A673 (cell line): Measurements from ENCODE around the gene SPINK4. TPM values are rescaled to one million over a fixed set of nuclear protein-coding genes. Genes with fewer than 3 reads are reported as not detected.

Experiments used
- BruUV-seq: library from RNA; stranded (reverse); fragments of 400-500 nt; replicated peaks from 2 replicates; lab custom pipeline; 2021; lab: Mats Ljungman, UMichigan
- CTCF ChIA-PET: fragments of 300-600 bp; sonication (Branson Sonifier 250); formaldehyde crosslinking; loops from one replicate; lab custom pipeline; 2022; ENCODE audit warnings: antibody characterized with exemption; lab: Charles Lee
- POLR2A ChIA-PET: fragments of 300-600 bp; sonication (Branson Sonifier 250); formaldehyde crosslinking; loops from one replicate; lab custom pipeline; 2022; ENCODE audit warnings: antibody characterized with exemption; ENCODE audit not compliant: low non-redundant PET; lab: Charles Lee
- DNase-seq: peaks from one replicate; pipeline ENCODE4 v3.0.0-alpha.2; 2015; ENCODE audit warnings: low spot score
- H3K27ac ChIP-seq: fragments of 200-600 bp; sonication (generic); 2 replicates; pipeline ENCODE4 v1.5.1; 2016; ENCODE audit warnings: mixed run types, low read depth, mild to moderate bottlenecking, mixed read lengths, antibody characterized with exemption, low read length; ENCODE audit not compliant: poor library complexity, severe bottlenecking
- H3K27me3 ChIP-seq: fragments of 200-600 bp; sonication (generic); replicated peaks from 2 replicates; pipeline ENCODE4 v1.6.1; 2017; ENCODE audit warnings: mixed run types, low read depth, mild to moderate bottlenecking, mixed read lengths, antibody characterized with exemption, low read length; ENCODE audit not compliant: insufficient read depth, poor library complexity
- H3K36me3 ChIP-seq: fragments of 200-600 bp; sonication (generic); 2 replicates; pipeline ENCODE4 v1.6.1; 2016; ENCODE audit warnings: mixed run types, mild to moderate bottlenecking, mixed read lengths, antibody characterized with exemption, low read length; ENCODE audit not compliant: insufficient read depth, poor library complexity, severe bottlenecking
- H3K4me1 ChIP-seq: fragments of 200-600 bp; sonication (generic); 2 replicates; pipeline ENCODE4 v1.6.1; 2017; ENCODE audit warnings: mixed run types, mild to moderate bottlenecking, mixed read lengths, antibody characterized with exemption, low read length; ENCODE audit not compliant: insufficient read depth, poor library complexity, severe bottlenecking
- H3K4me3 ChIP-seq: fragments of 200-600 bp; sonication (generic); 2 replicates; pipeline ENCODE4 v1.5.1; 2016; ENCODE audit warnings: low read depth, mixed run types, mild to moderate bottlenecking, mixed read lengths, low read length; ENCODE audit not compliant: poor library complexity, severe bottlenecking
- H3K9me3 ChIP-seq: fragments of 200-600 bp; sonication (generic); 2 replicates; pipeline ENCODE4 v1.6.1; 2016; ENCODE audit warnings: mixed run types, low read depth, mild to moderate bottlenecking, mixed read lengths, antibody characterized with exemption, low read length; ENCODE audit not compliant: poor library complexity, severe bottlenecking
- CTCF ChIP-seq: fragments of 300-800, 200-600 bp; sonication (generic); conservative IDR thresholded peaks from 2 replicates; pipeline ENCODE4 v1.5.1; 2017; ENCODE audit warnings: low read depth, mild to moderate bottlenecking, antibody characterized with exemption, low read length, moderate library complexity, mixed read lengths
- EZH2 ChIP-seq: fragments of 200-600 bp; sonication (generic); IDR thresholded peaks from 2 replicates; pipeline ENCODE4 v1.6.1; 2017; ENCODE audit warnings: borderline replicate concordance, low read depth, mild to moderate bottlenecking, mixed read lengths, antibody characterized with exemption, low read length; ENCODE audit not compliant: poor library complexity, severe bottlenecking
- intact Hi-C: fragments of 100-400 bp; cut with micrococcal nuclease; formaldehyde crosslinking; loops from one replicate; pipeline ENCODE4 v1.10.0; 2022; ENCODE audit not compliant: unreplicated experiment
- total RNA-seq: library from RNA; stranded (reverse); gene quantifications from 2 replicates; pipeline ENCODE4 v1.2.3, GENCODE V29; 2021

Gene SPINK4
- total RNA-seq, 1 experiment from 2014 or later = not detected

GRCh38 chr9:33293782-33294181 lies 53.8 kb downstream of the SPINK4 start:
- Histone ChIP-seq H3K9me3 (no peaks in the 10 kb centered on the region), H3K36me3 (peaks cover 42% of the 10 kb centered on the region), H3K27me3 (no peaks in the 10 kb centered on the region), H3K4me3 (no peak overlapping the region), H3K4me1 (peaks cover 8% of the 10 kb centered on the region), H3K27ac (no peak overlapping the region)
- BruUV-seq = no TSS peak
- intact Hi-C loops = no loop called here
- ChIA-PET POLR2A (no interaction called here), CTCF (no interaction called here)
- no peak for DNase-seq
- TF ChIP-seq EZH2 (no peak), CTCF (no peak)

- no peak for DNase-seq
- intact Hi-C loops = no loop called here
- no peak for TF ChIP-seq EZH2
- no peak for TF ChIP-seq CTCF
- Histone ChIP-seq H3K4me3 (no peak overlapping the region), H3K9me3 (no peaks in the 10 kb centered on the region), H3K36me3 (peaks cover 53% of the 10 kb centered on the region), H3K4me1 (peaks cover 8% of the 10 kb centered on the region), H3K27me3 (no peaks in the 10 kb centered on the region), H3K27ac (no peak overlapping the region)
- CTCF ChIA-PET = no interaction called here
- POLR2A ChIA-PET = interaction anchor here (0.6 kb wide), 1 partner anchor 31 kb away, joined by 3 read pairs; no protein-coding TSS in a partner anchor
- BruUV-seq = no TSS peak
These were observed 54.9 kb downstream of the SPINK4 start for GRCh38 chr9:33294670-33295432.

GRCh38 chr9:33295571-33295970 lies 55.6 kb downstream of the SPINK4 start:
- Histone ChIP-seq H3K27ac (no peak overlapping the region), H3K4me1 (peaks cover 8% of the 10 kb centered on the region), H3K27me3 (no peaks in the 10 kb centered on the region), H3K4me3 (no peak overlapping the region), H3K36me3 (peaks cover 60% of the 10 kb centered on the region), H3K9me3 (no peaks in the 10 kb centered on the region)
- no peak for DNase-seq
- ChIA-PET POLR2A (no interaction called here), CTCF (no interaction called here)
- no TSS peak for BruUV-seq
- TF ChIP-seq EZH2 (no peak), CTCF (no peak)
- intact Hi-C loops = no loop called here
